GM18520 (cell line): ENCODE measurements around the gene KIFC3.

ENCODE experiments used
- ATAC-seq: cut with Tn5 transposase; IDR thresholded peaks from one replicate; pipeline ENCODE4 v1.9.1; 2021; ENCODE audit not compliant: unreplicated experiment

Gene KIFC3

DNA sequence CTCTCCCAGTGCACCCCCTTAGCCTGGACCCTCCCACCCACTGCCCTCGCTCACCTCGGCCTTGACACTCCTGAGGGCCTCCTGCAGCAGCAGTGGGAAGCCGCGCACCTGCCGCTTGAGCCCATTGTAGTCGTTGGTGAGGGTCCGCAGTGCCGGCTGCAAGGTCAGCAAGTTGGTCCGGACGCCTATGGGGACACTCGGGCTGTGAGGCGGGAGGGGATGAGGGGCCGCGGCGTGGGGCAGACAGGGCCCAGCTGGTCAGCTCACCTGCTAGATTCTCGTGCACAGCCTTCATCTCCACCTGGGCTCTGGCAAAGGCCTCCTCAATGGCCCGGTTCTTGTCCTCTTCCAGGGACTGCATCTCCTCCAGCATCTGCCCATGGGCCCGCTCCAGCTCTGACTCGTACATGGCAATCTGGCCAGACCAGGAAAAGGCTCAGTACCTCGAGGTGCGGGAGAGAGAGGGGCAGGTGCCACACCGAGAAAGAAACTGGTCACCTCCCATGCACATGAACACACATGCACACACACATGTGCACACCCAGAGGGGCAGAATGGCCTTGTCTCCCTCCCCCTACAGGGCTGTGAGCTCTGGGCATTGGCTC, 32.6 kb downstream of the KIFC3 start:
- ATAC-seq, result no peak

DNA sequence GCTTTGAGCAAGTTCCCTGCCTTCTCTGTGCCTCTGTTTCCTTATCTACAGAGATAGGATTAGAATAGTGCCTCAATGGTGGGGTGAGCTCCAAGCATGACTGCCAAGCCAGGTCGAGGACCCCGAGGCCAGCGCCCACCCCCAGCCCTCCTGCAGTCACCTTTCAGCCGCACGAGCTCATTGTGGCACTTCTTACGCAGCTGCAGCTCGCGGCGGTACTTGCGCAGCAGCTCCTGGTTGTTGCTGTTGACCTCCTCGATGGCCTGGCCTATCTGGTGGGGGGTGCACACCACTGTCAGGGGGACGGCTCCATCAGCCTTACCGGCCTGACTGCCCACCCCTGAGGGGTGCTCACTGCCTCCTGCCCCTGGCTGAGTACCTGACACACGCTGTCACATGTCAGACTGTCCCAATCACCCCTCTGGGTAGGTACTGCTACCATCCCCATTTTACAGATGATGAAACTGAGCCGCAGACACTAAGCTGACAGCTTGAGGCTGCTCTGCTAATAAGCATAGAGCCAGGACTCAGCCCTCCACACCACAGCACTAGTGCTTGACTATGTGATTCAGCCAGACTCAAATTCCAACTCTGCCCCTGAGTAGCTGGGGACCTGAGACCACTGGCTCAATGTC, 35.5 kb downstream of the KIFC3 start:
- no peak for ATAC-seq

DNA sequence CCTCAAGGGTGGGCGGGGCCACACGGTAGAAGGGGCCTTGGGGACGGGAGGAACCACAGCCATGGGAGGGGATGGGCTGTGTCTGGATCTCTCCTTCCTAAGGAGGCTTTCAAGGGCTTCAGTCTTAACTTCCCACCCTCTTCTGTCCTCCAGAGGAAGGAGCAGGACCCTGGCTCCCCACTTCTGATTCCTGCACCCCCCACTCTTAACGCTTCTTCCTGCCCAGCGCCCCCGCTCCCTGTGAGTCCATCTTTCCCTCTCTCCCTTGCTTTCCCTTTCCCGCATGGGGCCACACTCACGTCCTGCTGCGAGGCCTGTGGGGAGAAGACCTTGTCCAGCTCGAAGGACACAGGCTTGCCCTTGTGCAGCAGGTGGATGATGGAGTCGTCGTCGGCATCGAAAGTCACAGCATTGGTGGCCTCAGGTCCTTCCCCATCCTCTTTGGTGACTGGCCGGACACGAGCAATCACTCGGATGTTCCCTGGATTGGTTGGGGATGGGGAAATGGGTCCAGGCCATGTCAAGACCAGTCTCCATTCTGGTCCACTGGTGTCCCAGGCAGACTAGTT, 37.0 kb downstream of the KIFC3 start:
- no peak for ATAC-seq

DNA sequence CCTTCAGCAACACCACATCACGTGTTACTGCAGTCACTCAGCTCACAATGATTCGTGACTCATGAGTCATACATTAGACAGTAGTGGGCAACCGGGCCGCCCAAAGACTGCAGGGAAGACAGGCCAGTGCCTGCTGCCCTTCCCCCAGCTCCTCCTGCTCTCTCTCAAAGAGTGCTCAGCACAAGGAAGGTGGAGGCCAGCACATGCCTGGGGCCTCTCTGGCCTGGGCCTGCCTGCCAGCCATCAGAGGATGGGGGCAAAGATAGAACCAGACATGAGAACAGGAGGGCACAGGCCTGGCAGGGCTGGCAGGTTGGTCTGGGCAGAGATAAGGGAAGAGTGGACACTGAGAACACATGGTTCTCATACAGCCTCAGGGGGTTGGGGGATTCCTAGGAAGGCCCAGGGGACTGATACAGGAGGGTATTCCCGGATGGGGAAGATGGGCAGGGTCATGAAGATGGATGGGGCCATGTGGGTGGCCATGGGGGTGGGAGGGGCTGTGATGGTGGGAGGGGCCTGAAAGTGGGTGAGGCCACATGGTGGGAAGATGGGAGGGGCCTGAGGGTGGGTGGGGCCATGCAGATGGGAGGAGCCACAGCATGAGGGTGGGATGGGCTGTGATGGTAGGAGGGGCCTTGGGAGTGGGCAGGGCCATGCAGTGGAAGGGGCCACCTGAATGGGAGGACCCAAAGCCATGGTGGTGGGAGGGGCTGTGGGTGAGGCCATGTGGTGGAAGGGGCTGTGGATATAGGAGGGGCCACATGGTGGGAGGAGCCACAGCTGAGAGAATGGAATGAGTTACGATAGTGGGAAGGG, 37.7 kb downstream of the KIFC3 start:
- ATAC-seq, result no peak

DNA sequence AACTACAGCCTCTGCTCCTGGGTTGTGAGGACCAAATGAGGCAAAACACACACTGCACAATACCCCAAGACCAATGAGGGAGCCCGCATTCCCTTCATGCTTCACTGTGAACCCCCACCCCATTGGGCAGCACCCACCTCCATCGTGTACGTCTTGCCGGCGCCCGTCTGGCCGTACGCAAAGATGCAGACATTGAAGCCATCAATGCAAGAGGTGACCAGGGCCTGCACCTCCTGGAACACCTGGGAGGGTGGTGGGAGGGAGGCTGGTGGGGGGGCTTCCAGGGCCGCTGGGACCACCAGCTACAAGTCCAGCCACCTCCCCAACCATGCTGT, 38.3 kb downstream of the KIFC3 start:
- ATAC-seq, result no peak

DNA sequence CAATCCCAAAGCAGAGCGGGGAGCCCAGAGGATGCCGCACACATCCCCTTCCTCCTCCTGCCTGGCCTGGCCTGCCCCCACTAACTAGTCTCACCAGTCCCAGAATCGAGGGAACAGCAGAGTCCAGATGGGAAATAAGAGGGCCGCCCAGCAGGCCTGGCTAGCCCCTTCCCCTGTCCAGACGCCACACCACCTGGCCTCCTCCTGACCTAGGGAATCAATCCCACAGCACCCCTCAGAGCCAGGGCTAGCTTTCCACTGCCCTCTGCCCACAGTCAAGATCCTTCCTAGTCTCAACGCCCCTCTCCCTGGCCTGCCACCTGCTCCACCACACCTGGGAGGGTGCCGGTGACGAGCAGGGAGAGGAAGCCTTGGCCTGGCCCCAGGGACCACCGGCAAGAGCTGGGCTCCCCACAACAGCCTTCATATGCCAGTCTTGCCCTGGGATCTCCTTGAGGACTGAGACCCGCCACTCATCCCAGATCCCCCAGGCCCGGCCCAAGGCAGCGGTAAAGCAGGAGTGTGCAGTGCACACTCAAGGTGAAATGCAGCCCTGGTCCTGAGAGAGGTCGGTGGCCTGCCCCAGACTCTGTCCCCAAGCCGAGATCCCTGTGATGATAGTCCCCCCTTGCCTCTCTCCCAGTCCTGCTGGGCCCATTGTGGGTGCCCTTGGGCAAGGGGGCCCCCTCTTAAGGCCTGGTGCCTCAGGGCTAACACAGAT, 38.8 kb downstream of the KIFC3 start:
- ATAC-seq, result no peak

DNA sequence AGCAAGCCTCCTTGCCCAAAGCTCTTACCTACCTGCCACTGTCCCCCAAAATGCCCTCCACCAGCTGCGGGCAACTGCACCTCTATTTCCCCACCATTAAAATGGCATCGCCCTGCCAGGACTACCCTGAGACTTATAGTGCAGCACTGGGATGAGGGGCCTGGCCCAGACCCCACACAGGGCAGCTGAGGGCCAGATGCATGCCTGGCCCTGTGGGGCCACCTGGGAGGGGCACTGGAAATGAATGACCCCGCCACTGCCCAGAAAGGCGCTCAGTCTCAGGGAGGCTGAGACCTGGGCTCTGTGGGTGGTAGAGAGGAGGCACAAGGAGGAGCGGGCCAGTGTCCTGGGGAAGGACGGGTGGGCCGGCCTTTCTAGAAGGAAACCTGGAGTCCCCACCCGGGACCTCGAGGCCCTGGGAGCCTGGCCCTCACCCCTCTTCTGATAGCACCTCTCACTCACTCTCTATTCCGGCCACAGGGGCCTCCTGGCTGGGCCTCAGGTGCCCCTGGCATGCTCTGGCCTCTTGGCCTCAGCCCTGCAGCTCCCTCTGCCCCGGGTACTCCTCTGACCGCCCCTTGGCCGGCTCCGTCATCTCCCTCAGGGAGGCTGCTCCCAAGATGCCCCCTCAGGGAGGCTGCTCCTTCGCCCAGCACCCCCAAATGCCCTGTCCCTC, 39.8 kb downstream of the KIFC3 start:
- no peak for ATAC-seq

DNA sequence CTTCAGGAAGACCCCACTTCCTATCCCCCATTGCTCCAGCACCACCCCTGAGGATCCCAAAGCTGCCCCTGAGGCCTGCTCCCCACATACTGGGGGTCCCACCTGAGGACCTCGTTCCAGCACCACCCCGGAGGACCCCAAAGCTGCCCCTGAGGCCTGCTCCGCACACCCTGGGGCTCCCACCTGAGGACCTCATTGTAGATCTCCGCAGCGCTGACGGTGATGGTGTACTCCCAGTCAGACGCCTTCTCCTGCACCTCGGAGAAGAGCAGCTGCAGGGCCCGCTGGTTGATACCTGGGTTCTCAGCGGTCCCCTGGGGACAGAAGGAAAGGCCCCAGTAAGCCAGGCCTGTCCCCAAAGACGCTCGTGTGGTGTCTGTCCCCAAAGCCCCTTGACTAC, 40.3 kb downstream of the KIFC3 start:
- ATAC-seq, result no peak

DNA sequence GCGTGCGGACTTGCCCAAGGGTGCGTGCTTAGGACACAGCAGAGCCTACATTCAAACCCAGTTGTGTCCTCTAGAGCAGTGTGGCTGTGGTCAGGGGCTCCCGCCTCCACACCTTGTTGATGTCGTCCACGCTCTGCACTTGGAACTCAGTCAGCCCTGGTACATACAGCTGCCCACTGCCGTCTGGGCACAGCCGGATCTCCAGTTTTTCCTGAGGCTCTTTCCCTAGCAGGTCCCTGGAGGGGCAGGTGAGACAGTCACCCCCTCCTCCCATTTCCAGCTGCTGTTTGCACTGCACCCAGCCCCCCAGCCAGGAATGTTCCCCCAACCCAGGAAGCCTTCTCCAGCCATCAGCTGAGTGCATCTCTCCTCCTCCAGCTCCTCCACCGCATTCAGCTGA, 41.0 kb downstream of the KIFC3 start:
- ATAC-seq, result no peak

DNA sequence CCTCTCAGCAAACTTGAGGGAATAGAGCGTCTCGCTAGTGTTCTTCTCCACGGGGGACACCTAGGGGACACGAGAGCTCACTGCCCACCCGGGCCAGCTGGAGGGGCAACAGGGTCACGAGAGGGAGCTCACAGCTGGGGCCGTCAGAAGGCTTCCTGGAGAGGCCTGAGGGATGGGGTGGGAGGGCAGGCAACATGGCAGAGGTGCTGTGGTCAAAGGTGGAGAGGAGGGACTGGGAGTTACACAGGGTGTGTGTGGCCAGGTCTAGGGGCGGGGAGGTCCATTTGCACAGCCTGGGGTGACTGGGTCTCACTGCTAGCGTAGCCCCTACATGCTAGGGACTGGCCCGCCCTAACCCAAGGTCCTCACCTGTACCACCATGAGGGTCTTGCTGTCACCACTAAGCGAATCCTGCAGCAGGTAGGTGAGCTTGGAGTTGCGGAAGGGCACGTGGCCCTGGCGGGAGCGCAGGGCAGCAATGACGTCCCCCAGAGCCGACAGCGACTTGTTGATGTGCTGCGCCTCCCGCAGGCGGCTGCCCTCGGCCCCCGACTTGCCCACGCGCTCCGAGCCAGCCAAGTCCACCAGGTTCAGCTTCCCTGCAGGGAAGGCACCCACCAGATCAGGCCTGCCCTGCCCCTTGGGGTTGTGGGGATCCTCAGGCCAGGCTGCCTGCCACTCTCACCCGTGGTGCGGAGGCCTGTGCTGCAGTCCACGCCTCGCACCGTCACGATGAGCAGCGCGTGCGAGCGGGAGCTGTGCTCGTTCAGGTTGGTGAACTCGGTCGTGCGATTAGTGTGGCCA, 41.7 kb downstream of the KIFC3 start:
- no peak for ATAC-seq

DNA sequence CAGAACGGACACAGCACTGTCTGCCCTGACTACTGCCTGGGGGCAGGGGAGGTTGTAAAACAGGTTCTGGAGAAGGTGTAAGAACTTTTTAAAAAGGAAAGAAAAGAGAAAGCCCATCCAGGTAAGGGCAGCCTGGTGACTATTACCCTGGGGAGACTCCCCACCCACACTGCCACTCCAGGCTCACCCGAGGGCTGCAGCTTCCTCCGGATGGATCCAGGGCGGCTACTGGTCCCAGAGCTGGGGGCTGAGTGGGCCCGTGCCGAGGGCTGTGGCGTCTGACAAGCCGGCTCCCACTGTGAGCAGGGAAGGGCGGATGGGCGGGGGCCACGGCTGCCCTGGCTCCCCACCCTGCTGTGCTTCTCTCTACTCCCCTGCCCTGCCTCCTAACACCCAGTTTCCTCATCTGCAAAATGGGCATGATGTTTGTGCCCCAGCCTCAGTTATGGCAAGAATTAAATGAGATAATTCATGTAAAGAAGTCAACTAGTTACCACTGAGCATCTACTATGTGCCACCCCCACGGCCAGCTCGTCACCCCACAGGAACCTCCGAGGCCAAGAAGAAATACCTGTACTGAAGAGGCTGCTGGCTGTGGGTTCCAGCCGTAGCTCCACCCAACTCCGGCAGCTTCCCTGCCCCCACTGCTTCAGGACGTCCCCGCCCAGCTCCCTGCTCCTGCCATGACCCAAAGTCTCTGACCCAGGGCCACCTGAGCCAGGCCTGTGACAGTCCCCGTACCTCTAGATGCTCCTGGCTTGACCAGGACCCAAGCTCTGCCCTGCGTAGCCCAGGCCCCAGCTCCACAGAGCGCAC, 42.5 kb downstream of the KIFC3 start:
- no peak for ATAC-seq

DNA sequence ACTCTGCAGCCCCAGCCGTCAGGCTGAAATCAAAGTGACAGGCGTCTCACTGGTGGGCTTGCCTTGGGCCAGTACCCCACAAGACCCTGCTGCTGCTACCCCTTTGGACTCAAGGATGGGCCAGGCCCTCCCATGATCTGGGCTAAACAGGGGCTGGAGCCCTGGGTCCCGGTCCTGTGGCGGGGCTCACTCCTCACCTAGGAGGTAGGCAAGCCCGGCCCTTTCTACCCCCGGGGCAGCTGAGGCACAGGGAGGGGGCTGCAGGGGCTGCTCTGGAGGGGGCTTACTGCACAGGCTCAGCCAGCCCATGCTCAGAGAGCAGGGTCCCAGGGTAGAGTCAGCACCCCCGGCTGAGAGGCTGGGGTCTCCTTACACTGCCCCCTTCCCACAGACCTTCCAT, 43.2 kb downstream of the KIFC3 start:
- ATAC-seq, result no peak

DNA sequence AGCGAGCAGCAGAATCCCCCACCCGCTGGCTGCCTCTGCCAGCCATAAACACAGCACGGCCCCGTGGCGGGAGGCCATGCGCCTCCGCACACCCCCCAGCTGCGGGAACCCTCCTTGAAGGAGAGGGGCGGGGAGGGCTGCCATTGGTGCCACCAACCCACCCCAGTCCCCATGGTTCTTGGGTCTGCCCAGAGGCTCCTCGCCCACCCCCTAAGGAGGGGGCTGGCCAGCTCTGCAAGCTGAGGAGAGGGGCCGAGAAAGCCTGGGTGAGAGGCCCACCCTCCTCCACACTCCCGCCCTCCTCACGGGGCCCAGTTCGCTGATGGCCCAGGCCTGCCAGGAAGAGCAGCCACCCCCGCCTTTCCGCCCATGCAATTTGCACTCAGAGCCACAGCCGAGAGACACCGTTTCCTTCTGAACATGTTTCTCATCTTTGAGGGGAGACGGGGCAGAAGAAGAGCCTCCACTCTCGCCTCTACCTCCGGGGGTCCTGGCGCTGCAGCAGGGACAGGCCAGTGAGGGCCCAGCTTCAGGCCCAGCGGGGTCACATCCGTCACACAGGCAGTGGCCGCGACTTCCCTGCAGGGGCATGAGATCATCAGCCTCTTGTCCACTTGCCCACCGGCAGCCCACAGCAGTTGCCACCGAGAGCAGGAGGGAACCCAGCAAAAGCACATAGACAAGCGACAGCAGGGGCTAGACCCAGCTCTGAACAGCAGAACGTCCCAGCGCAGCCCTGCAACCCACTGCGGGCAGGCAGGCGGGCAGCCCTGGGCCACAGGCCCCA, 43.8 kb downstream of the KIFC3 start:
- ATAC-seq, result no peak

DNA sequence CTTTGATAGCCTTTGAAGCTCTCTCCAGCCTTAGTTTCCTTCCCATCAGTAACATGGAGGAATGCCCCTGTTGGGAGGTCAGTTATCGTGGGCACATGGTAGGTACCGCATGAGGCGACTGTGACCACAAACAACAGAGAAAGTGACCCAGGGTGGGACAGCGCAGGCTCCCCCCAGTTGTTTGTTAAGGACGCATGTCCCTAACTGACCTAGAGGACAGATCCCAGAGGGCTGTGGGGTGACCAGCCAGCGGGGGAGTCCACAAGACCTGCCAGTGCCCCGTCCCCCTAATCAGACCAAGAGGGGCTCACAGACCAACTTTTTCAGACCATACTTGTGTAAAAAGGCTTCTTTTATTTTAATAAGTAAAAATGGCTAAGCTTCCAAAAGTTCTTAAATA, 44.4 kb downstream of the KIFC3 start:
- ATAC-seq, result no peak

DNA sequence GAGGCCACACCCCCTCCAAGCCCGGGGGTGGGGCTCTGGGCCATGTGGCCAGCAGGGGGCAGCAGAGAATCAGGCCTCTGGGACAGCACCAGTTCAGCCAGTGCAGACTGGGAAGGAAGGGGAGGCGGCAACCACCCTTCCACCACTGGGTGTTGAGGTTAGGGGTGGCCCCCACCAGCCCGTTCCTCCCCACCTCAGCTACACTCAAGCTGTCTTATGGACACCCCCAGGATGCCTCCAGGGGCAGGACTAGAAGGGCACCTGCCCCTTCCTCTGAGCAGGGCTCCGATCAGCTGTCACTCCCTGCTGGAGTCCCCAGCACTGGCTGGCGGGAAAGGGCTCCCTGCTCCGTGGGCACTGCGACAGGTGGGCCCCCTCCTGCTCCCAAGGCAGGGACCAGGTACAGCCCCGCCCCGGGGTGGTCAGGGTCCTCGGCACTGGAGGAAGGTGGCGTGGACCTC, 44.9 kb downstream of the KIFC3 start:
- ATAC-seq, result peak; percentile 83

DNA sequence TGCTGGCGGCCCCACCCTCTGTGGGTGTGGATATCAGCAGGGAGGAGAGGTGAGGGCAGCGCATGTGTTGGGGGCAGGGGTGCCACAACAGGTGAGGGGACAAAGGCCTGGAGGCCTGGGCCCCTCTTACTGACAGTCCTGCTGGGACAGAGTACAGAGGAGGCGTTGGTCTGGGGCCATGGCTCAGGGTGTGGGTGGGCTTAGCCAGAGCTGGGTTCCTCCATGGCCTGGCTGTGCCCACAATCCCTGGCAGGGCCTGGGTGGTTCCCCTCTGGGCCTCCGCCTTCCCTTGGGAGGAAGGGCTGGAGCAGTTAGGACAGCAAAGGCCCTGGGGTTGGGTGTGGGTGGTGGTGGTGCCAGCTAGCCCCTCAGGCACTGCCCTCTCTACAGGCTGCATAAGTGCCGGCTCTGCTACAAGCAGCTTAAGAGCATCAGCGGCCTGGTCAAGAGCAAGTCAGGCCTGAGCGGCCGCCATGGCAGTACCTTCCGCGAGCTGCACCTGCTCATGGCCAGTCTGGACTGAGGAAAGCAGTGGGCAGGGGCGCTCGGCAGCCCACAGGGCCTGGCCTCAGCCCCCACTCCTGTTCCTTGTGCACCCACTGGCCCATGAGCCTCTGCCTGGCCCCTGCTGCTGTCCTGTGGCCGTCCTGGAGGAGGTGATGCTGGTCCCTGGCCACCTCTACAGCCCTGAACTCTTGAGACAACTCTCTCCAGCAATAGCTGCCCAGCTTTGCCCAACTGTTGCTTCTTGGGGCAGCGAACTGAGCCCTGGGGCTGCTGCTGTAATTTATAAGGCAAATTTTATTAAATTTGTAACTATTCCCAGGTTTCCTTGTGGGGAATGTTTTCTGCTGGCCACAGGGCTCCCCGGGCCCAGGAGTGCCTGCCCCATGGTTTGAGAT, 45.6 kb downstream of the KIFC3 start:
- ATAC-seq, result no peak

DNA sequence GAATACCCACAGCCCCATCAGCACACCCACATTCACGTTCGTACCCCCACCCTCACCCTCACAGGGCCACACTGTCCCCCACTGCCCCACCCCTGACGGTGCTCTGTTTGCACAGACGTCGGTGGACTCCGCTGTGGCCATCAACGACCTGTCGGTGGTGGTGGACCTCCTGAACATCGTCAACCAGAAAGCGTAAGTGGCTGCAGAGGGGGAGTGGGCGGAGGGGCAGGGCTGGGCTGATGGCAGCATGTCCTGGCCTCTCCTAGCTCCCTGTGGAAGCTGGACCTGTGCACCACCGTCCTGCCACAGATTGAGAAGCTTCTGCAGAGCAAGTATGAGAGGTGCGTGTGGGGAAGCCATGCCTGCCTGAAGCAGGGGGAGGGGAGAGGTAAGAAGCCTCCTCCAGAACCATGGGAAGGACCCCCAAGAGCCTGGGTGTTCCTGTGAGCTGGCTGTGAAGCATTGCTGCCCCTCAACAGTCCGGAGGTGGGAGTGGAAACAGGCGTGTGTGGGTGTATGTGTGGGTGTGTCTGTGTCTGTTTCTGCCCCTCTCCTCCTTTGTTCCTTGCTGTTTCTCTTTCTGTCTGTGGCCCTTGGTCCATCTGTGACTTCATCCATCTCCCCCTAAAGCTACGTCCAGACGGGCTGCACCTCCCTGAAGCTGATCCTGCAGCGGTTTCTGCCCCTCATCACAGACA, 46.4 kb downstream of the KIFC3 start:
- ATAC-seq, result no peak
